ENCODE results near the gene HERPUD1. TPM values are rescaled to one million over a fixed set of nuclear protein-coding genes. Genes with fewer than 3 reads are reported as not detected.

Gene HERPUD1
- polyA plus RNA-seq, 2 of the 4 experiments (the other 2 are of a cell fraction) = 65.8 to 140 TPM

DNA sequence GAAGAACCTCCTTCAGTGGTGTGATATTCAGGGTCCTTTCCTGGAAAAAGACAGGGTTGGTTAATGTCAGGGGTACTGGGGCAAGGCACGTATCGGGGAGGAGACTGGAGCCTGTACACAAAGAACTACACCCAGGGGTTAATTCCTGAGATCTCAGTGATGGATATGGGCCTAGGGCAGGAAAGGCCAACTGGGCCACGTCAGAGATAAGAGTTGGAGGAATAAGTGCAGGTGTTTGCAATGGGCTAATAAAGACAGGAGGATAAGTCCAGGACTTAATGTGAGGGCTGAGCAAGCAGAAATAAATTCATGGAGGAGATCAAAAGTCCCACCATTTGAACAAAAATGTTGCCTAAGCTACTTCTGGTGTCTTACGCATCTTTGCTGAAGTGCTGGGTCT is 10.4 kb upstream of the HERPUD1 start:
- POLR2A ChIA-PET = no interaction called here
- TF ChIP-seq FOSL2 (IDR thresholded peaks at IDR 0.05) (no peak), FOSL2 (CRISPR knock-in tag; IDR thresholded peaks at IDR 0.05) (no peak), NPAS2 (CRISPR knock-in tag; IDR thresholded peaks at IDR 0.05; ENCODE audit: borderline replicate concordance) (no peak), POLR2AphosphoS2 (conservative IDR thresholded peaks at IDR 0.05; ENCODE audit: low read length) (no peak), SREBF2 (IDR thresholded peaks at IDR 0.05) (no peak), ZFP36 (IDR thresholded peaks at IDR 0.05; ENCODE audit: borderline replicate concordance, partially characterized antibody) (no peak), RAD21 (conservative IDR thresholded peaks at IDR 0.05 in 1 of 2, IDR thresholded peaks at IDR 0.05 in 1 of 2) (no peak), CEBPB (IDR thresholded peaks at IDR 0.05) (no peak), SMC3 (IDR thresholded peaks at IDR 0.05) (no peak), RNF2 (IDR thresholded peaks at IDR 0.05; ENCODE audit: borderline replicate concordance, low read depth) (no peak), TFCP2L1 (CRISPR knock-in tag; IDR thresholded peaks at IDR 0.05) (no peak), HOXA7 (CRISPR knock-in tag; IDR thresholded peaks at IDR 0.05) (no peak), FOSB (CRISPR knock-in tag; IDR thresholded peaks at IDR 0.05) (no peak), ZNF302 (CRISPR knock-in tag; IDR thresholded peaks at IDR 0.05) (no peak), ZSCAN20 (CRISPR knock-in tag; IDR thresholded peaks at IDR 0.05) (no peak)
- TF ChIP-seq, protein P1, sequence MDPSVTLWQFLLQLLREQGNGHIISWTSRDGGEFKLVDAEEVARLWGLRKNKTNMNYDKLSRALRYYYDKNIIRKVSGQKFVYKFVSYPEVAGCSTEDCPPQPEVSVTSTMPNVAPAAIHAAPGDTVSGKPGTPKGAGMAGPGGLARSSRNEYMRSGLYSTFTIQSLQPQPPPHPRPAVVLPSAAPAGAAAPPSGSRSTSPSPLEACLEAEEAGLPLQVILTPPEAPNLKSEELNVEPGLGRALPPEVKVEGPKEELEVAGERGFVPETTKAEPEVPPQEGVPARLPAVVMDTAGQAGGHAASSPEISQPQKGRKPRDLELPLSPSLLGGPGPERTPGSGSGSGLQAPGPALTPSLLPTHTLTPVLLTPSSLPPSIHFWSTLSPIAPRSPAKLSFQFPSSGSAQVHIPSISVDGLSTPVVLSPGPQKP (IDR thresholded peaks at IDR 0.05; ENCODE audit: low read depth, low read length) = no peak
- TF ChIP-seq, protein P2, sequence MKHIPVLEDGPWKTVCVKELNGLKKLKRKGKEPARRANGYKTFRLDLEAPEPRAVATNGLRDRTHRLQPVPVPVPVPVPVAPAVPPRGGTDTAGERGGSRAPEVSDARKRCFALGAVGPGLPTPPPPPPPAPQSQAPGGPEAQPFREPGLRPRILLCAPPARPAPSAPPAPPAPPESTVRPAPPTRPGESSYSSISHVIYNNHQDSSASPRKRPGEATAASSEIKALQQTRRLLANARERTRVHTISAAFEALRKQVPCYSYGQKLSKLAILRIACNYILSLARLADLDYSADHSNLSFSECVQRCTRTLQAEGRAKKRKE (CRISPR knock-in tag; IDR thresholded peaks at IDR 0.05; ENCODE audit: low read depth) = no peak
- TF ChIP-seq, protein P3, sequence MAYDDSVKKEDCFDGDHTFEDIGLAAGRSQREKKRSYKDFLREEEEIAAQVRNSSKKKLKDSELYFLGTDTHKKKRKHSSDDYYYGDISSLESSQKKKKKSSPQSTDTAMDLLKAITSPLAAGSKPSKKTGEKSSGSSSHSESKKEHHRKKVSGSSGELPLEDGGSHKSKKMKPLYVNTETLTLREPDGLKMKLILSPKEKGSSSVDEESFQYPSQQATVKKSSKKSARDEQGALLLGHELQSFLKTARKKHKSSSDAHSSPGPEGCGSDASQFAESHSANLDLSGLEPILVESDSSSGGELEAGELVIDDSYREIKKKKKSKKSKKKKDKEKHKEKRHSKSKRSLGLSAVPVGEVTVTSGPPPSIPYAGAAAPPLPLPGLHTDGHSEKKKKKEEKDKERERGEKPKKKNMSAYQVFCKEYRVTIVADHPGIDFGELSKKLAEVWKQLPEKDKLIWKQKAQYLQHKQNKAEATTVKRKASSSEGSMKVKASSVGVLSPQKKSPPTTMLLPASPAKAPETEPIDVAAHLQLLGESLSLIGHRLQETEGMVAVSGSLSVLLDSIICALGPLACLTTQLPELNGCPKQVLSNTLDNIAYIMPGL (CRISPR knock-in tag; IDR thresholded peaks at IDR 0.05; ENCODE audit: borderline replicate concordance) = no peak
- TF ChIP-seq, protein P4, sequence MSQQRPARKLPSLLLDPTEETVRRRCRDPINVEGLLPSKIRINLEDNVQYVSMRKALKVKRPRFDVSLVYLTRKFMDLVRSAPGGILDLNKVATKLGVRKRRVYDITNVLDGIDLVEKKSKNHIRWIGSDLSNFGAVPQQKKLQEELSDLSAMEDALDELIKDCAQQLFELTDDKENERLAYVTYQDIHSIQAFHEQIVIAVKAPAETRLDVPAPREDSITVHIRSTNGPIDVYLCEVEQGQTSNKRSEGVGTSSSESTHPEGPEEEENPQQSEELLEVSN (IDR thresholded peaks at IDR 0.05; ENCODE audit: borderline replicate concordance, low read depth) = no peak
- FAIRE-seq = no peak
- DNase-seq (ENCODE audit: low read depth in 1 of 2, low spot score in 1 of 2) = no peak
- WGBS (ENCODE audit: missing lambda C conversion rate) = 75% methylated on average over 4 of the region's 4 CpGs
- H3K9me3 ChIP-seq = no peaks in the 10 kb centered on the region
- CTCF ChIA-PET = no interaction called here
- no peak overlapping the region for H3K27ac ChIP-seq
- H3K4me2 ChIP-seq = no peak overlapping the region
- no peak for ATAC-seq
- no peak overlapping the region for H3K4me3 ChIP-seq
- no peaks in the 10 kb centered on the region for H3K4me1 ChIP-seq

DNA sequence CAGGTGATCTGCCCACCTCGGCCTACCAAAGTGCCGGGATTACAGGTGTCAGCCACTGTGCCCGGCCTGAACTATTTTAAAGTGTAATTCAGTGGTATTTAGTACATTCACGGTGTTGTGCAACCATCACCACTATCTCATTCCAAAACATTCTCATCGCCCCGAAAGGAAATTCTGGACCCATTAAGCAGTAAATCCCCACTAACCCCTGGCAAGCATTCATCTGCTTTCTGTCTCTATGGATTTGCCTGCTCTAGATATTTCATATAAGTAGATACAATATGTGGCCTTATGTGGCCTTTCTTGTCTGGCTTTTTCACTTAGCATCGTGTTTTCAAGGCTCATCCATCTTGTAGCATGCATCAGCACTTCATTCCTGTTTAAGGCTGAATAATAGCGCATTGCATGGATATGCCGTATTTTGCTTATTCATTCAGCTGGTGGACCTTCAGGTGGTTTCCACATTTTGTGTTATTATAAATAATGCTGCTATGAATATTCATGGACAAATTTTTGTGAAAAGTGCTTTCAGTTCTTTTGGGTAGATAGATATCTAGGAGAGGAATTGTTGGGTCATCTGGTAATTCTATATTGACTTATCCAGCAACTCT is 8.4 kb upstream of the HERPUD1 start:
- H3K27ac ChIP-seq = no peak overlapping the region
- H3K4me1 ChIP-seq = no peaks in the 10 kb centered on the region
- CTCF ChIA-PET = no interaction called here
- FAIRE-seq = no peak
- POLR2A ChIA-PET = no interaction called here
- H3K4me3 ChIP-seq = no peak overlapping the region
- no peaks in the 10 kb centered on the region for H3K9me3 ChIP-seq
- WGBS (ENCODE audit: missing lambda C conversion rate) = 87% methylated on average over 9 of the region's 9 CpGs
- no peak overlapping the region for H3K4me2 ChIP-seq
- no peak for DNase-seq (ENCODE audit: low read depth in 1 of 2, low spot score in 1 of 2)
- no peak for ATAC-seq
- TF ChIP-seq, protein P3 (CRISPR knock-in tag; IDR thresholded peaks at IDR 0.05; ENCODE audit: borderline replicate concordance) = no peak
- TF ChIP-seq JUN (IDR thresholded peaks at IDR 0.05) (no peak), CHD2 (IDR thresholded peaks at IDR 0.05; ENCODE audit: low read length, partially characterized antibody) (no peak), SREBF2 (IDR thresholded peaks at IDR 0.05) (no peak), RFX5 (IDR thresholded peaks at IDR 0.05) (no peak), GATA3 (IDR thresholded peaks at IDR 0.05; ENCODE audit: borderline replicate concordance) (no peak), NPAS2 (CRISPR knock-in tag; IDR thresholded peaks at IDR 0.05; ENCODE audit: borderline replicate concordance) (no peak), HDAC2 (IDR thresholded peaks at IDR 0.05) (no peak), RAD21 (conservative IDR thresholded peaks at IDR 0.05 in 1 of 2, IDR thresholded peaks at IDR 0.05 in 1 of 2) (no peak)
- TF ChIP-seq, protein P5, sequence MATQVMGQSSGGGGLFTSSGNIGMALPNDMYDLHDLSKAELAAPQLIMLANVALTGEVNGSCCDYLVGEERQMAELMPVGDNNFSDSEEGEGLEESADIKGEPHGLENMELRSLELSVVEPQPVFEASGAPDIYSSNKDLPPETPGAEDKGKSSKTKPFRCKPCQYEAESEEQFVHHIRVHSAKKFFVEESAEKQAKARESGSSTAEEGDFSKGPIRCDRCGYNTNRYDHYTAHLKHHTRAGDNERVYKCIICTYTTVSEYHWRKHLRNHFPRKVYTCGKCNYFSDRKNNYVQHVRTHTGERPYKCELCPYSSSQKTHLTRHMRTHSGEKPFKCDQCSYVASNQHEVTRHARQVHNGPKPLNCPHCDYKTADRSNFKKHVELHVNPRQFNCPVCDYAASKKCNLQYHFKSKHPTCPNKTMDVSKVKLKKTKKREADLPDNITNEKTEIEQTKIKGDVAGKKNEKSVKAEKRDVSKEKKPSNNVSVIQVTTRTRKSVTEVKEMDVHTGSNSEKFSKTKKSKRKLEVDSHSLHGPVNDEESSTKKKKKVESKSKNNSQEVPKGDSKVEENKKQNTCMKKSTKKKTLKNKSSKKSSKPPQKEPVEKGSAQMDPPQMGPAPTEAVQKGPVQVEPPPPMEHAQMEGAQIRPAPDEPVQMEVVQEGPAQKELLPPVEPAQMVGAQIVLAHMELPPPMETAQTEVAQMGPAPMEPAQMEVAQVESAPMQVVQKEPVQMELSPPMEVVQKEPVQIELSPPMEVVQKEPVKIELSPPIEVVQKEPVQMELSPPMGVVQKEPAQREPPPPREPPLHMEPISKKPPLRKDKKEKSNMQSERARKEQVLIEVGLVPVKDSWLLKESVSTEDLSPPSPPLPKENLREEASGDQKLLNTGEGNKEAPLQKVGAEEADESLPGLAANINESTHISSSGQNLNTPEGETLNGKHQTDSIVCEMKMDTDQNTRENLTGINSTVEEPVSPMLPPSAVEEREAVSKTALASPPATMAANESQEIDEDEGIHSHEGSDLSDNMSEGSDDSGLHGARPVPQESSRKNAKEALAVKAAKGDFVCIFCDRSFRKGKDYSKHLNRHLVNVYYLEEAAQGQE (IDR thresholded peaks at IDR 0.05) = no peak
- TF ChIP-seq, protein P6, sequence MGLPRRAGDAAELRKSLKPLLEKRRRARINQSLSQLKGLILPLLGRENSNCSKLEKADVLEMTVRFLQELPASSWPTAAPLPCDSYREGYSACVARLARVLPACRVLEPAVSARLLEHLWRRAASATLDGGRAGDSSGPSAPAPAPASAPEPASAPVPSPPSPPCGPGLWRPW (IDR thresholded peaks at IDR 0.05) = no peak
